OCI-LY3 (cell line): ENCODE data around the gene SSX1.
"Not testable (repeated sequence)": the region's sequence is repeated elsewhere in the genome, so short reads cannot be mapped to it uniquely, and the experiment has no call there.

Source experiments
- H2AFZ ChIP-seq: fragments of 200-600, 300-600 bp; shearing (Covaris generic); 2 replicates; pipeline ENCODE4 v1.6.0; 2014; ENCODE audit warnings: antibody characterized with exemption, low read depth, low read length
- H3K27ac ChIP-seq: fragments of 200-600, 300-600 bp; sonication (generic); 2 replicates; pipeline ENCODE4 v1.5.1; 2014; ENCODE audit warnings: mild to moderate bottlenecking, low read length, moderate library complexity, mixed read lengths
- H3K27me3 ChIP-seq: fragments of 200-600, 300-600 bp; sonication (generic); 2 replicates; pipeline ENCODE4 v1.6.1; 2014; ENCODE audit warnings: low read depth, low read length, mixed read lengths
- H3K36me3 ChIP-seq: fragments of 200-600, 300-600 bp; sonication (generic); replicated peaks from 2 replicates; pipeline ENCODE3; 2014; ENCODE audit warnings: low read depth, low read length, mixed read lengths
- H3K4me1 ChIP-seq: fragments of 300-600, 200-600 bp; sonication (generic); 2 replicates; pipeline ENCODE4 v1.6.1; 2014; ENCODE audit warnings: low read length, mixed read lengths
- H3K4me2 ChIP-seq: fragments of 200-600, 300-600 bp; sonication (generic); 2 replicates; pipeline ENCODE4 v1.6.1; 2014; ENCODE audit warnings: low read length, mixed read lengths
- H3K4me3 ChIP-seq: fragments of 300-600, 200-600 bp; sonication (generic); 2 replicates; pipeline ENCODE4 v1.5.1; 2014; ENCODE audit warnings: antibody characterized with exemption, mild to moderate bottlenecking, low read length, moderate library complexity
- H3K79me2 ChIP-seq: fragments of 300-600, 200-600 bp; shearing (Covaris generic); 2 replicates; pipeline ENCODE4 v1.6.1; 2014; ENCODE audit warnings: mild to moderate bottlenecking, low read length, mixed read lengths
- H3K9ac ChIP-seq: fragments of 300-600, 200-600 bp; shearing (Covaris generic); 2 replicates; pipeline ENCODE4 v1.6.0; 2014; ENCODE audit warnings: mild to moderate bottlenecking, low read length, moderate library complexity
- H3K9me3 ChIP-seq: fragments of 200-600, 300-600 bp; shearing (Covaris generic); 2 replicates; pipeline ENCODE4 v1.6.1; 2014; ENCODE audit warnings: low read length, mixed read lengths; ENCODE audit not compliant: insufficient read depth
- H4K20me1 ChIP-seq: fragments of 200-600, 300-600 bp; sonication (generic); 2 replicates; pipeline ENCODE4 v1.6.1; 2016; ENCODE audit warnings: low read length, mixed read lengths; ENCODE audit not compliant: insufficient read depth
- EZH2phosphoT487 ChIP-seq: fragments of 200-600 bp; shearing (Covaris generic); IDR thresholded peaks from 2 replicates; pipeline ENCODE4 v1.6.1; 2018; ENCODE audit warnings: antibody characterized with exemption, mixed run types, low read depth
- TF ChIP-seq, protein P1 (sequence below): fragments of 200-600, 300-600 bp; sonication (generic); IDR thresholded peaks from 2 replicates; pipeline ENCODE4 v1.5.1; 2014; ENCODE audit warnings: antibody characterized with exemption, low read length, low read depth

Gene SSX1

DNA sequence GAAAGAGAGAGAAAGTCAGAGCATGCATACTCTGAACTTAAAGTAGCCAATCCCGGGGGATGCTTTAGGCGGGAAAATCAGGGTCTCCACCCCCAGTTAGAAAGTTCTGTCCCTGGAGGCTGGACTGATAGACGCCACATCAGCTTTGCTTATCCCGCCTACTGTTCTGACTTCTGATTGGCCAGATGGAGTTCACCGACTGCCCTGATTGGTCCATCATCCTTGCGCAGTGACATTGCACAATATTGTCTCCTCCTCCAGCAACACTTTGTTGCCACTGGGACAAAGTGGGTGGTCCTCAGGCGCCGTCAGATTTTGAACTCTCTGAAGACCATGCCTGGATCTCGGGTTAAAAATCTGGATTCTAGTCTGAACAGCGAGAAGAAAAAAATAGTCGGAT, 51.0 kb downstream of the SSX1 start:
- Histone ChIP-seq H3K27ac (no peak overlapping the region), H2AFZ (no peak overlapping the region), H3K36me3 (no peaks in the 10 kb centered on the region), H3K27me3 (no peaks in the 10 kb centered on the region; the same call in 1 of the 2 replicates), H3K4me3 (no peak overlapping the region), H3K4me2 (no peak overlapping the region), H3K4me1 (no peaks in the 10 kb centered on the region), H3K79me2 (no peaks in the 10 kb centered on the region), H3K9ac (no peak overlapping the region), H3K9me3 (no peaks in the 10 kb centered on the region), H4K20me1 (no peaks in the 10 kb centered on the region)
- TF ChIP-seq, protein P1, sequence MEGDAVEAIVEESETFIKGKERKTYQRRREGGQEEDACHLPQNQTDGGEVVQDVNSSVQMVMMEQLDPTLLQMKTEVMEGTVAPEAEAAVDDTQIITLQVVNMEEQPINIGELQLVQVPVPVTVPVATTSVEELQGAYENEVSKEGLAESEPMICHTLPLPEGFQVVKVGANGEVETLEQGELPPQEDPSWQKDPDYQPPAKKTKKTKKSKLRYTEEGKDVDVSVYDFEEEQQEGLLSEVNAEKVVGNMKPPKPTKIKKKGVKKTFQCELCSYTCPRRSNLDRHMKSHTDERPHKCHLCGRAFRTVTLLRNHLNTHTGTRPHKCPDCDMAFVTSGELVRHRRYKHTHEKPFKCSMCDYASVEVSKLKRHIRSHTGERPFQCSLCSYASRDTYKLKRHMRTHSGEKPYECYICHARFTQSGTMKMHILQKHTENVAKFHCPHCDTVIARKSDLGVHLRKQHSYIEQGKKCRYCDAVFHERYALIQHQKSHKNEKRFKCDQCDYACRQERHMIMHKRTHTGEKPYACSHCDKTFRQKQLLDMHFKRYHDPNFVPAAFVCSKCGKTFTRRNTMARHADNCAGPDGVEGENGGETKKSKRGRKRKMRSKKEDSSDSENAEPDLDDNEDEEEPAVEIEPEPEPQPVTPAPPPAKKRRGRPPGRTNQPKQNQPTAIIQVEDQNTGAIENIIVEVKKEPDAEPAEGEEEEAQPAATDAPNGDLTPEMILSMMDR, result no peak
- TF ChIP-seq EZH2phosphoT487, result no peak

DNA sequence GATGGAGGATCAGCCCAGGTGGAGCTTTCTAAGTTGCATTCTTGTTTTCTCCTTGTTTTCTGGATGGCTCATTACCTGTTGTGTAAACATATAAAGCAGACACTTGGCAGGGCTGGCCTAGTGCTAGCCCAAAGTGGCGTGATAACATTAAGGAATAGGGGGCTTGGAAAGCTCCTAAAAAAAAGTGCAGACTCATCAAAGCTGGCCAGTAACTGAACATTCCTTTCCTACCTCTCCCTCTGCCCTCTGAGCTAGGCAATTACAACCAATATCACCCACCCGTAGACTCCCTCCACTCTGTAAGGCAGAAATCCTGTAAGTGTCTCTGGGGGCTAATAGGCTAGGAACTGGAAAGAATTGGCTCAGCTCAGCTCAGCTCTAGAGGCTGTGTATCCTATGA, 58.8 kb downstream of the SSX1 start:
- H3K27me3 ChIP-seq, H3K27ac ChIP-seq, H3K4me3 ChIP-seq, H3K4me1 ChIP-seq, H3K9ac ChIP-seq, H3K4me2 ChIP-seq, H4K20me1 ChIP-seq, H2AFZ ChIP-seq, H3K36me3 ChIP-seq, H3K9me3 ChIP-seq, H3K79me2 ChIP-seq: not testable (repeated sequence)
